ENCODE measurements around the gene APBB1IP.
A peak's percentile ranks its signal among the peaks of the same experiment; 100 is the strongest.
"Not testable (repeated sequence)": the region's sequence is repeated elsewhere in the genome, so short reads cannot be mapped to it uniquely, and the experiment has no call there.

The APBB1IP gene

GRCh38 chr10:26437637-26438461, at the start of gene APBB1IP:
Gene APBB1IP (plus strand): TSS chr10:26438341. CDS start chr10:26492327, 53,986 bp downstream.
- DNase-seq, result peak; percentile 21 to 36

- no peak for DNase-seq
Measured at GRCh38 chr10:26389533-26389932, 48.6 kb upstream of the APBB1IP start.

GRCh38 chr10:26391701-26392695, 46.1 kb upstream of the APBB1IP start:
- peak in 1 of 2 experiments; percentile 6 for DNase-seq

- DNase-seq, result not testable (repeated sequence)
Measured at GRCh38 chr10:26398353-26398752, 39.8 kb upstream of the APBB1IP start.

GRCh38 chr10:26407406-26407969, 30.7 kb upstream of the APBB1IP start:
- no peak for DNase-seq

- DNase-seq, result no peak
Measured at GRCh38 chr10:26408858-26409494, 29.2 kb upstream of the APBB1IP start.

GRCh38 chr10:26410356-26410755, 27.8 kb upstream of the APBB1IP start:
- DNase-seq, result no peak

GRCh38 chr10:26412932-26413331, 25.2 kb upstream of the APBB1IP start:
- DNase-seq, result no peak

GRCh38 chr10:26413375-26413774, 24.8 kb upstream of the APBB1IP start:
- no peak for DNase-seq

GRCh38 chr10:26417136-26417535, 21.0 kb upstream of the APBB1IP start:
- no peak for DNase-seq

- no peak for DNase-seq
Measured at GRCh38 chr10:26422977-26423376, 15.2 kb upstream of the APBB1IP start.

GRCh38 chr10:26423722-26424121, 14.4 kb upstream of the APBB1IP start:
- DNase-seq, result no peak

- DNase-seq, result no peak
Measured at GRCh38 chr10:26430641-26431163, 7.4 kb upstream of the APBB1IP start.

- DNase-seq, result no peak
Measured at GRCh38 chr10:26432938-26433337, 5.2 kb upstream of the APBB1IP start.

GRCh38 chr10:26435852-26436251, 2.3 kb upstream of the APBB1IP start:
- DNase-seq, result no peak

- no peak for DNase-seq
Measured at GRCh38 chr10:26436848-26437247, 1.3 kb upstream of the APBB1IP start.

- peak; percentile 73 to 82 for DNase-seq
Measured at GRCh38 chr10:26438534-26439341, 597 bp downstream of the APBB1IP start.

GRCh38 chr10:26439406-26440087, 1.4 kb downstream of the APBB1IP start:
- no peak for DNase-seq

- no peak for DNase-seq
Measured at GRCh38 chr10:26440088-26440470, 1.9 kb downstream of the APBB1IP start.

- peak in 1 of 2 experiments; percentile 17 for DNase-seq
Measured at GRCh38 chr10:26441491-26442214, 3.5 kb downstream of the APBB1IP start.

Data from stimulated activated CD4-positive, alpha-beta T cell treated with anti-CD3 and anti-CD28 coated beads, Interleukin-4, amount 100 ng/mL, for 4 hours (primary cell).